HG03521 (cell line): ENCODE data around the gene CTRL.

ENCODE experiments used
- ATAC-seq: cut with Tn5 transposase; IDR thresholded peaks from one replicate; pipeline ENCODE4 v1.9.1; 2021; ENCODE audit warnings: mild to moderate bottlenecking, moderate library complexity; ENCODE audit not compliant: unreplicated experiment

CTRL gene

GRCh38 chr16:67963662-67964321 lies 32.1 kb upstream of the CTRL start:
- ATAC-seq, result no peak

DNA sequence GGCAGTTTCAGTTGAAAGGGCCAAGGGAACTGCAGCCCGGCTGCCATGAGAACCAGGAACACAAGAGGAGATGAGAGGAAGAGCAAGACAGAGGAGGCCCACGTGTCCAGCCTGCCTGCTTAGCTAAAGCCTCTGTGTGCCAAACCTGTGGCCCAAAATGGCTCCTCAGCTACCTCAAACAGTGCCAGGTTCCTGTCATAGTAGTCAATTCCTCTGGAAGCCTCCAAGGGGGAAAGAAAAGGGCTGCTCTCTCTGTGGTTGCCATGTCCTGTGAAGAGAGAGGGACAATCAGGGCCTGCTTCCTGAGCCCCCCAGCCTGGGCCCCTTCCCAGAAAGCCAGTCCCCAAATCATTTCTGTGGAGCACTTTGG lies 31.6 kb upstream of the CTRL start:
- no peak for ATAC-seq

DNA sequence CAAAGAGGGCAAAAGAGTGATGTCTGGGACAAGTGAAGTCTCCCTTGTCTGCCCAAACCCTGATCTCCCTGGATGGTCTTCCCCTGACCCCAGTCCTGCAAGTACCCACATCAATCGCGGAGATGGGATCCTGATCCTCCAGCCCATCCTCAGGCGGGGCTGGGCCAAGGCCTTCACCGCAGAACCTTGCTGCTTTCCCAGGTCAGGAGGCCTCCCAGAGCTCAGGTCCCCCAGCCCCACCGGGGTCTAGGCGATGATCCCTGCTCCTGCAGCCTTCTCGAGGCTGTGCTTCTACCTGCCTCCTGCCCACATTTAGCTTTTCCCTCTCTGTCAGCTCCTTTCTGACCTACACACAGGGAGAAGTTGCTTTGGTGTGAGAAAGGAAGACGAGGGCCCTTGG lies 30.5 kb upstream of the CTRL start:
- ATAC-seq, result no peak

GRCh38 chr16:67961551-67961957 lies 29.9 kb upstream of the CTRL start:
- no peak for ATAC-seq

DNA sequence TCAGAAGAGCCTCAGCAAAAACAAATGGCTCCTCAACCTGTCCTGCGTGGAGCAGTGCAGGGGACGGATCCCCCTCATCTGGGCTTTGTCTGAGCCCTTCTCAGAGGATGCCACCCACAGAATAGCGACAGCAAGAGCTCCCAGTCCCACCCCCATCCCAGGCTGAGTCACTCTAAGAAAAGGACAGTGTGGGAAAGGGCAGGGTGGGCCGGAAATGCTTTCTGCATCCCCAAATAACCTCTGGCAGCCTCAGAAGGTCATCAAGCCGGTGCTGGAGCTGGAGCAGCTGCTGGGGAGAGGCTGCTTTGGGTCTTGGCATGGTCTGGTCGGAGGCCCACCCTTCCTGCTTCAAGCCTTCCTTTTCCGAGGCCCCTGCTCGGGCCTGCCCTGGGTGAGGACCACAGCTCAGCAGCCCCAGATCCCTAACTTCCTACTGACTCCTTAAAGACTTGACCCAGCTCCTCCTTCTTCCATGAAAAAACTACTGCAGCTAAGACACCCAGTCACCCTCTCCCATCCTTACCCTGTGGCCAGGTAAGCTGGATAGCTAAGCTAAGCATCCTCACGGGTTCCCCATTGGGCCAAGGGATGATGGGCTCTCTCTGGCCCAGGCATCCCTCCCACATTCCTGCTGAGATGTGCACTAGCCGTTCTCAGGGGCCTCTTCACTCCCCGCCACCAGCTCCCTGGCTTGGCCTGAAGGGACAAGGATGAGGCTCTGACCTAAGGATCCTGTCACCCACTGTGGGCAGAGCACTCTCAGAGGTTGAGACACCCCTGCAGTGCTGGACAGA lies 28.1 kb upstream of the CTRL start:
- ATAC-seq, result no peak

- ATAC-seq, result no peak
These were observed 26.0 kb upstream of the CTRL start for GRCh38 chr16:67957622-67958021.

DNA sequence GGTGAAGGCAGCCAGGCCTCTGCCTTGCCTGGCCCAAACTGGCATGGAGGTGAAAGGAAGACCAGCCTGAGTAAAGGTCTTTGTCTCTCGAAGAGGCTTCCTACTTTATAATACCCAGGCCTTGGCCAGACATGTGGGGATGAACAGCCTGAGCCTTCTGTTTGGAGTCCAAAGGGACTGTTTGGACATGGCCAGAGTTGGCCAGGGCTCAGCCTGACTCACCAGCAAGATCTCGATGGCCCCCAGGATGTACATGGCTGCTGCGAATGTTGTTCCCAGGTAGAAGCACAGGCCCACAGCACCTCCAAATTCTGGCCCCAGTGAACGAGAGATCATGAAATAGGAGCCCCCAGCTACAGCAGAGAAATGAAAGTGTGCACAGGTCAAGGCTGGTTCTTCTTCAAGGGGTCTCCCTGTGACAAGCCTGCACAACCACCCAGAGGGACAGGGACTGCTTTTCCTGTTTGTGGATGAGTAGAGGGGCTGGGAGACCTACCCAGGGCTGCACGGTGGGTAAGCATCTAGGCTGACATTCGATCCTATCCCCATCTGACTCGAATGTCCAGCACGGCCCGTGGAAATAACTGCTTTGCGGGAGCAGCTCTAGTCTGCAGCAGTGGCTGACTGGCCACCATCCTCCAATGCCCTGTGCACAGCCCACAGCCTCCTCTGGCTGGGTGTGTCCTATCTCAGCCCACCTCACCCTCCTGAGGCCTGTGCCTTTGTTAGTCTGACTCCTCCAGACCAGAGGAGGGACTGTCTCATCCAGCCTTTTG lies 22.9 kb upstream of the CTRL start:
- no peak for ATAC-seq

- no peak for ATAC-seq
These were observed 22.1 kb upstream of the CTRL start for GRCh38 chr16:67953641-67954375.

DNA sequence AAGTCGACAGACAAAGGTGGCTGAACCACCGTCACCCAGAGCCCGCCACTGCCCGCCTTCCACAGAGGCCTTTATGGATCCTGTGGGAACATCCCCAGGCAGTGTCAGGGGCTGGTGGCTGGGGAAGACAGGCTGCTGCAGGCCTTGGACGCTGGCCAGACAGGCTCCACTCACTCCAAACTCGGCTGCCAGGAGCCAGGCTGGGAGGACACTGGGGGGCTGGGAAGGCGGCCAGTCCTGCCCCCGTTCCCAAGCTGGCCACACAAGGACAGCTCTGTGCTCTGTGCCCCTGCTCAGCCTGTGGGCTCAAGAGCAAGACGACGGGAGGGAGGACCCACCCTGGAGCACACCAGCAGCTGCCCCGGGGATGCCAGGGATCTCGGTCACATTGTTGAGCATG lies 19.8 kb upstream of the CTRL start:
- no peak for ATAC-seq

DNA sequence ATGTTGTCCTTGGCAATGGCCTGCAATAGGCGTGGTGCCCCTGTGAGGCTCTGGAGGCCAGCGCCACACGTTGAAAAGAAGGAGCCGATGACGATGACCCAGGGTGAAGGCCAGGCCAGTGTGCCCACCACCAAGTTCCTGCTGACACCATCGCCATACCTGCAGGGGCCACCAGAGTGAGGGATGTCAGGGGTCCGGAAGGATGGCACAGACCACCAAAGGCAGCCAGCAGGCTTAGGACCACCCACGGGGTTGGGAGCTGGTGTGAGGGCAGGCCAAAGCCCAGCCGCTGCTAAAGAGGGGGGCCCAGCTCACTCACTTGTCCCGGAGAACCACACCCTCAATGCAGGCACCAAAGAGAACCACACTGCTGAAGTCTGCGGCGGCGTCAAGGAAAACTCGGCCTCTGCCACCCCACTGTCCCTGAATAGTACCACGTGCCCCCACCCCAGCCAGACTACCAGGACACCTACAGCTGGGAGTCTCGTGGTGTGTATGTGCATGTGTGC lies 18.7 kb upstream of the CTRL start:
- ATAC-seq, result no peak

DNA sequence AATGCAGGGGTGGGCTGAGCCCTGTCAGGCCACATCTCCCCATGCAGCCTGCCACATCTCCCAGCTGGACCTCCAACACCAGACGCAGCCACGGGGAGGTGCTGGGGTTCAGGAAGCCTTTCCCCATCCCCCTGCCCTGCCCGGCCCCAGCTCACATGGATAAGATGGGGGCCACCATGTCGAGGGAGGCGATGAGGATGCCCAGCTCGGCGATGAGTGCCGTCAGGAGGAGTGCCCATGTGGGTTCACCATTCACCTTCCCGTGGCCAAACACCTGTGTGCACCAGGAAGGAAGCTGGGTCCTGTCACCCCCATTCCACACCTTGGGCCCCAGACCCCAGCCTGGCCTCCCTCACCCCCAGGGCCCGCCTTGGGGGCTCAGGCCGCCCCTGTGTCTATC lies 18.0 kb upstream of the CTRL start:
- no peak for ATAC-seq

DNA sequence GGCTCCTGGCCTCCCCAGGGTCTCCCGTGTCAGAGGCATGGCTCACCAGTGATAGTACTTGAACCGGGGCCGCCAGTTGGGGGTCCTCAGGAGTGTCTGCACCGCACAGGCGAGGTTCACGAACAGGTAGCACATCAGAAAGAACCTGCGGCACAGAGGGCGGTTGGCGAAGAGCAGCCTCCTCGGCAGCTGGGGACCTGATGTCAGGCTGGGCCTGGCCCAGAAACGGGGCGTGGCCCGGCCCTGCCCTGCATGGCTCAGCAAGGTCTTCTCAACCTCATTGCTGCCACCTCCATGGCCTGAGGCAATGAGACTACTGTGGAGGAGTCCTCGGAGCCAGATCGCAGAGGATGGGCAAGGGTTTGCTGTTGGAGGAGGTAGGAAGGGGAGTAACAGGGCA lies 16.4 kb upstream of the CTRL start:
- ATAC-seq, result no peak

DNA sequence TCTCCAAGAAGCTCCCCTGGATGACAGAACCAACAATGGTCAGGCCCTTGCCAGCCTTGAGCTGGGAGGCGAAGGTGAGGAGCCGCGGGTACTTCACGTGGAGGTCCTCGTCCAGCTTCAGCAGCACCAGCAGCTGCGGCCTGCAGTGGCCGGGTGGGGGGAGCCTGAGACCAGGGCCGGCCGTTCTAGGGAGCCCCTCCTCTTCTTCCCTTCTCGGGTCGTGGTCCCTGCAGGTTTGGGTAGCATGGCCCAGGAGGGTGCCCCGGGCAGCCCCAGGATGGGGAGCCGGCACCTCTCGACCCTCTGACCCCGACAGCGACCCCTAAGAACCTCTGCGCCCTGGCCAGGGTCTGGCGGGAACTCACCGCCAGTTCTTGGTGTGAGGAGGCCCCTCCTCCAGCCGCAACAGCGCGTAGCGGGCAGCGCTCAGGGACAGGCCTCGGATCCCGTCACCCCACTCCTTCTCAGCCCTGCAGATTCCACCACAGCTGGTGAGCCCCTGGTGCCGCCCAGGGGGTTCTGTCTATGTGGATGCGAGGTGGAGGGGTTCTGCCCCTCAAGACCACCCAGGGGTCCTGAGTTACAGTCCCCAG lies 15.4 kb upstream of the CTRL start:
- no peak for ATAC-seq

DNA sequence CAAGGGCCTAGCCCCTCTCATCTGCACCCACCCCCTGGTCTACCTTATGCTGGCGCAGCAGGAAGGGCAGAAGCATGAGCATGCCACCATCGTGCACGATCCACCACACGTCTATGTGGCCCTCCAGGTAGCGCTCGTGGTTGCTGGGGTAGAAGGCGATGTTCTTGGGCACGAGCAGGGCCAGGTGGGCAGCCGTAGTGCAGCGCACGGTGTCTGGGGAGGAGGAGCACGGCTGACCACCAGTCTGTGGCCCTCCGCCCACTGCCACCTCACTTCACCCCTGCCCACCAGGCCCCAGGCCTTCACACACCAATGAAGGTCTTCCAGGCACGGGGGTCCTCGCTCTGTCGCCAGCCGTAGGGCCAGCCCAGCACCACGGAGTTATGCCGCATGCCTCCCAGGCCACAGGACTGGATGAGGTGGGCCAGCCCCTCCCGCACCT lies 14.5 kb upstream of the CTRL start:
- ATAC-seq, result no peak

DNA sequence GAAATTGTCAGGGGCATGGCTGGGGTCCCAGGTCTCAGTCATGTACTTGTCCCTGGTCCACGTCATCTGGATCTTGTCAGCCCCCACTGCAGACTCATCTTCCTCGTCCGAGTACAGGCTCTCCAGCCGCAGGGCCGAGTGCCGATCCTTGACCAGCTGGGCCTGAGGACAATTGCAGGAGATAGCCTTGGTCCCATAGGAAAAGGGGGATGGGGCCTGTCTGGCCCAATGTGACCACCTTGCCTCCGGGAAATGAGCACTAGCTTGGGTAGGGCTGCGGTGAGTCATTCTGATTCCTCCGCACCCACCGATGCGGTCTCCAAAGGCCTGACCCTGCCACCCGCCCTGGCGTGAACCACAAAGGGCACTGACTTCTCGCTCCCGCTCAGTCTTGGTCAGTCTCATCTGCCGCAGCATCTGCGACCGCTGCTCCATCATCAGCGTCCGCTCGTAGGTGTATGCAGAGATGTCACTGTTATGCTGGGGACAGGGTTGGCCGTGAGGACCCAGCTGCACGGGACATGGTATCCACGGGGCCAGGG lies 13.8 kb upstream of the CTRL start:
- ATAC-seq, result no peak

GRCh38 chr16:67944690-67945391 lies 13.2 kb upstream of the CTRL start:
- no peak for ATAC-seq

DNA sequence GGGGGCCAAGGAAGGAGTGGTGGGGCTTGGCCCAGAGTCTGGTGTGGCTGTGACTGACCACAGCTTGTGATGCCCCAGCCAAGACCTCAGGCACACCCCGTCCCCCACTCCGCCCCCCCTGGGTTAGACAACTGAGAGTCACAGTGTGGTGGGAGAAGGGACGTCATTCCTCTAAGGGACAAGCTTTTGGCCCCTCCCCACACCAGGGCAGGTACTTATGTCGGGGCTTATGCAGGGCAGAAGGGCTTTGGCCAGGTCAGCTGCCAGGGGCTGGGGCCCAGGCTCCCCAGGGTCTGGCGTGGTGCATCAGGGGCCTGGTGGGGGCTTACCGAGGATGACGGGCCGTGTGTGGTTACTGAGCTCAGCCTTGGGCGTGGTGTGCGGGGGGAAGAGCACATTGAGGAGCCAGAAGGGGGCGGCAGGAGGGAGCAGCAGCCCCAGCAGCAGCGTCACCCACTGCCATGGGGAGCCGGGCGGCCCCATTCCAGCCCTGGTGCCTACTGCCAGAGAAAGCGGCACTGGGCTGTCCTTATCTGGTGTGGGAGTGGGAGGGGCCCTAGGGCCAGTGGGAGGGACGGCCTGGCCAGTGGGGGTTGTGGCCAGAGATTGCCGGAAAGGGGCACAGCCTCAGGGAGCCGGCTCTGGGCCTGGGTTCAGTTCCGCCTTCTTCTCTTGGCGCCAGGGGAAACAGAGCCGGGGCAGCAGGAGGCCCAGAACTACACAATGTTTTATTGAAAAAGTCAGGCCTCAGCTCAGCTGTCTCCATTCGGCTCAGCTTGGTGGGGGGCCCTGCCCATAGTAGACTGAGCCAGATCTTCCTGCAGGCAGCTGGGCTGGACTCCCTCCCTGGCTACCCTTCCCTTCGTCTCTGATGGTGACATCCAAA lies 12.2 kb upstream of the CTRL start, which contains the start of gene LCAT:
Gene LCAT, minus strand, starts transcription at position 502 of the 886 bp plus-strand sequence. Its CDS starts 19 bp downstream, at position 483.
- ATAC-seq, result no peak

GRCh38 chr16:67943256-67943618 lies 11.6 kb upstream of the CTRL start:
- no peak for ATAC-seq
